Aorta (tissue), 5 donors: Measurements from ENCODE around the gene EHD4. TPM values are rescaled to one million over a fixed set of nuclear protein-coding genes. Genes with fewer than 3 reads are reported as not detected.

Experiments
- ATAC-seq: fragments of 200-7000 bp; cut with Tn5 transposase; one replicate; pipeline ENCODE4 v1.9.1; 2022; ENCODE audit warnings: moderate library complexity; ENCODE audit not compliant: low FRiP score
- DNase-seq, 2 donors: peaks; one replicate each; pipeline ENCODE4 v3.0.0-alpha.2; 2020
- H3K27ac ChIP-seq, 2 donors: one replicate each; pipeline ENCODE4 v1.5.1; 2013; ENCODE audit warnings: low read length in 2 of 2, mild to moderate bottlenecking in 2 of 2, moderate library complexity in 2 of 2, control low read depth in 1 of 2, inconsistent platforms in 1 of 2, low read depth in 1 of 2
- H3K27me3 ChIP-seq, 2 donors: one replicate each; pipeline ENCODE4 v1.6.1; 2013; ENCODE audit warnings: control low read depth in 1 of 2, low read length in 1 of 2, mild to moderate bottlenecking in 1 of 2, moderate library complexity in 1 of 2; ENCODE audit not compliant: insufficient read depth in 2 of 2, control insufficient read depth in 1 of 2
- H3K36me3 ChIP-seq, 2 donors: one replicate each; pipeline ENCODE4 v1.6.1; 2013; ENCODE audit warnings: control low read depth in 1 of 2, low read length in 1 of 2, mild to moderate bottlenecking in 1 of 2; ENCODE audit not compliant: insufficient read depth in 2 of 2, control insufficient read depth in 1 of 2
- H3K4me1 ChIP-seq, 2 donors: one replicate each; pipeline ENCODE4 v1.6.1; 2013; ENCODE audit warnings: low read length in 2 of 2, control low read depth in 1 of 2, mild to moderate bottlenecking in 1 of 2, moderate library complexity in 1 of 2; ENCODE audit not compliant: insufficient read depth in 2 of 2, control insufficient read depth in 1 of 2
- H3K4me3 ChIP-seq, 2 donors: one replicate each; pipeline ENCODE4 v1.5.1; 2013; ENCODE audit warnings: low read length in 2 of 2, control low read depth in 1 of 2, mild to moderate bottlenecking in 1 of 2
- H3K9me3 ChIP-seq: one replicate; pipeline ENCODE4 v1.6.1; 2013; ENCODE audit warnings: mild to moderate bottlenecking, low read length; ENCODE audit not compliant: control insufficient read depth
- WGBS, 2 donors: extraction: QIAGEN DNeasy Blood & Tissue Kit; methylation state at CpG; one replicate each; pipeline ENCODE4 v1.1.7; 2013; 5-methylcytosine and 5-hydroxymethylcytosine counted together
- intact Hi-C, 2 donors: fragments of 100-400 bp; cut with DNase I; formaldehyde crosslinking; loops; one replicate each; pipeline versions ENCODE4 v1.14.2 to v1.15.0; 2022
- polyA plus RNA-seq, 2 donors: library from polyadenylated mRNA; stranded (reverse); fragments of 200-250 nt; gene quantifications; one replicate each; pipeline ENCODE4 v1.2.3, GENCODE V29; 2013
- total RNA-seq, 2 donors: library from RNA; stranded (reverse); fragmentation: NEBNext Ultra II Directional; extraction: Animal tissue kit (Norgen Biotek cat#: 25700); gene quantifications; one replicate each; pipeline ENCODE4 v1.2.1, GENCODE V29; 2021
- donor health status: healthy with polysubstance abuse.
- donor health status: Bipolar disorder and iron deficiency.
- donor health status: DM: no; HTN: no; CAD: no.
- donor health status: DM: no; HTN: no; CAD: no.
- donor health status: DM: yes; HTN: yes; CAD: no.

Gene EHD4
- total and polyA plus RNA-seq, 4 donors: 11.4 to 56.6 (median 30.0) TPM

DNA sequence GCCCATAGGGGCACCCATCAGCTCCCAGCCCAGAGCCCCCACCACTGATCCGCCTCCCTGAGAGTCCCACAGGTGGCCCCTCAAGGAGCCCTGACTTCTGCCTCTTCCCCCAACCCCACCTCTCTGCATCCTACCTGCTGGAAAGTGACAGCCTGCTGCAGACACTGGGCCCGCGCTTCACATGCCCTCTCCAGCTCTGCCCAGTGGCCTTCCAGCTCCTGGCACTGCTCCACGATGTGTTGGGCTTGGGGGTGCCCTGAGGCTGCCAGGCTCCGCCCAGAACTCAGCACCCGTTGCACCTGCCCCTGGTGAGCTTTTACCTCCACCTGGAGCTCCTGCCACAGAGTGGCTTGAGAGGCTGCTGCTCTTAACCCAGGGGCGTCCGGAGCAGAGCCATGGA is 98.6 kb downstream of the EHD4 start:
- Histone ChIP-seq H3K4me3 (no peak overlapping the region), H3K27ac (no peak overlapping the region), H3K36me3 (no peaks in the 10 kb centered on the region), H3K4me1 (no peaks in the 10 kb centered on the region), H3K9me3 (no peaks in the 10 kb centered on the region), H3K27me3 (no peaks in the 10 kb centered on the region)
- WGBS, 2 donors: 90 to 92% methylated on average over 8 of the region's 8 CpGs
- intact Hi-C loops: no loop called here
- ATAC-seq: no peak
- no peak for DNase-seq

DNA sequence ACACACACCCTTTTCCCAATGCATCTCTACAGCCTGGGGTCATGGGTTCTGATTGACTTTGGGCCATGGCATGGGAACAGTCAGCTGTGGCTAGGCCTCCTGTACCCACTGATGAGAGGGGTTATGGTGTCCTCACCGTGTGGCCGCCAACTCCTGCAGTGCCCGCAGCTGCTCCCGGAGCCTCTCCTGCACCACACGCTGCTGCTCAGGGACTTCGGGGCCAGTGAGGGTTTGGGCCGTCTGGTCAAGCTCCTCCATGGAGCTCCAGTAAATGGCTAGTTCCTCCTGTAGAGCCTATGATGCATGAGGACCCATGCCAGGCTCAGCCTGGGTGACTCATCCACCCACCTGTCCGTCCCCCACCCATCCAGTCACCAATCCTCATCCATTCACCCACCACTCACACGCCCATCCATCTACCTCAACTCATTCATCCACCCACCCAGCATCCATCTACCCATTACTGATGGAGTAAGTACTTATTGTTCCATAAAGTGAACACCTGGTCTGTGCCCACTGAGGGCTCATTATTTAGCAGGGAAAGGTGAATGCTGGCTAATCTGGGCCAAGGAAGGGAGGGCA is 100.1 kb downstream of the EHD4 start:
- WGBS, 2 donors: 90 to 91% methylated on average over 9 of the region's 9 CpGs
- Histone ChIP-seq H3K4me1 (no peaks in the 10 kb centered on the region), H3K9me3 (no peaks in the 10 kb centered on the region), H3K27me3 (no peaks in the 10 kb centered on the region), H3K27ac (no peak overlapping the region), H3K36me3 (no peaks in the 10 kb centered on the region), H3K4me3 (no peak overlapping the region)
- DNase-seq: no peak
- intact Hi-C loops: no loop called here
- ATAC-seq: no peak

DNA sequence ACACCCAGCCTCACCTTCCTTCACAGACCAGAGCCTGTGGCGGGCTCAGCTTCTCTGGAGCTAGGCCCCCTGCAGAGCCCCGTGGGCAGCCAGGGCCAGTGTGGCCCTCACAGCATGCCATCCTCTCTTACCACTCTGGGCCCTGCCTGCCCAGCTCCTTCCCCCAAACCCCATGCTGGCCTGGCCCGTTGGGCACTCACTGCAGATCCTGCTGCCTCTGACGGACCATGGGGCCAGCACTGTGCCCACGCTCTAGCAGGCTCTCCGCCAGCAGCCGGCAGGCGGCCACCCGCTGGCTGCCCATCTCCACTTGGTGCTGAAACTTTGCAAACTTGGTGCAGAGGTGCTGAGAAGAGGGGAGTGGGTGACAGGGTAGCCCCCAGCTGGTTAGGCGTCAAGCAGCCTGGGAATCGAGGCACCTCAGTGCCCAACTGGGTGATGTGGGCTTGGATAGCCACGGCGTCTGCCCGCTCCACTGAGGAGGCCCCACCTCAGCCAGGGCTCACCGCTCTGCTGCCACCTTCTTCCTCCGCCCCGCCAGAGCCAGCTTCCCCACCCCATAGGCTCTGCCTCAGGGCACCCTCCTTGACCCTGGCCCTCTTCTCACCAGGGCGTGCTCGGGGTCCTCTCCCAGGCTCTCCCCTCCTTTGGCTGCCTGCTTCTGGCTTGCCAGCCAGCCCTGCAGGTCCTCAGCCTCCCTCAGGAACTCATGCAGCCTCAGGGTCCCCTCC is 101.0 kb downstream of the EHD4 start:
- ATAC-seq: no peak
- whole genome bisulfite sequencing, 2 donors: 89 to 91% methylated on average over 19 of the region's 19 CpGs
- intact Hi-C loops: no loop called here

DNA sequence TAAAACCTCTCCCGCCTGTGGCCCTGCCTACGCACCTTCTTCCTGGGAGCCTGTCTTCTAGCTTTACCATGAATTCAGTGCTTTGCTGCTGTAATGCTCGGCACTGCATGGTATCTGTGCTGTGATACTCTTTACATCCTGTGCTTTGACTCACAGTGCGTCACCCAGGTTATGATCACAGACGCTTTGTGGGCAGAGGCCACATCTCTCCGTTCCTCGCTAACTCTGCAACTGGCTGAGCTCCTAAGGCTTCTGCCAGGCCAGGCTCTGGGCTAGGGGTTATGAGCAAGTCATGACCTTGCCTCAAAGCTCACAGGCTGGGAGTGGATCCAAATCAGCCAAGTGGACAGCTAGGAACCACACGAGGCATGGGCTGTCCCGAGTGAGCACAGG is 101.7 kb downstream of the EHD4 start:
- intact Hi-C loops: no loop called here
- ATAC-seq: no peak

More for the DNA sequence above, 101.0 kb downstream of the EHD4 start:
- Histone ChIP-seq H3K4me1 (no peaks in the 10 kb centered on the region), H3K36me3 (no peaks in the 10 kb centered on the region), H3K9me3 (no peaks in the 10 kb centered on the region), H3K27me3 (no peaks in the 10 kb centered on the region), H3K27ac (no peak overlapping the region), H3K4me3 (no peak overlapping the region)
- DNase-seq: no peak

DNA sequence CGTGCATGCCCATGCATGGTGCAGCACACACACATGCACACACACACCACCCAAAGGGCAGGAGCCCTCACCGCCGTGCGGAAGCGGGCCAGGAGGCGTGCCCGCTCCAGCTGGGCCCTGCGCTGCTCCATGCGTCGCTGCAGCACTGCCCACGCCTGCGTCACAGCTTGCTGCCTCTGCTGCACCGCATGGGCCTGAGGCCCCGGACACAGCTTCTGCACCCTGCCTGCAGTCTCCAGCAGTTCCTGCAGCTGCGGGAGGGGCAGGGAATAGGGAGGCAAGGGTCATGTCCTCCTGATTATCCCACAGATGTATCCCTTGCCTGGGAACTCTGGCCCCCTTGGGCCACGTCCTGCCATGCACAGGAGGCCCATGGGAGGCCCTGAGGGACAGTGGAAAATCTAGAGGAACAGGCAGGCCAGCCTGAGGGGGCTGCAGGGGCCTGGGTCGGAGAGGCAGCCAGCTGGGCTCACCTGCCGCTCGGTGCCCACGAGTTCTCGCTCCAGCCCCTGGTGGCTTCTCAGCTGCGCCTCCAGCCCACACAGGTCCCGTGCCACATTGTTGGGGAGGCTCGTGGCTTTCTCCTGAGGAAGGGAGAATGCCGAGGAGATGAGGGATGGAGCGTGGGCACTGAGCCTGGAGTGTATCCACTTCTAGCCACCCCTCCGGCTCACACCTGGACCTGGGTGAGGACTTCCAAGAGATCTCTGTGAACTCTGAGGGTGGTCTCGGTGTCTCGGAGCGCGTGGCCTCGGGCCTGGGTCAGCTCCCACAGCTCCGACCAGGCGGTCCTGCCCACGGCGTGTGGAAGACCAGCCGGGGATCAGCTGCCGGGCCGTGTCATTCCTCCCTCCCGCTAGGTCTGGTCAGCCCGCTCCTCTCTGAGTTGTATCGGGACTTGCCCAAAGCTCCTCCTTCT is 102.3 kb downstream of the EHD4 start:
- Histone ChIP-seq H3K4me1 (no peaks in the 10 kb centered on the region), H3K27ac (no peak overlapping the region), H3K9me3 (no peaks in the 10 kb centered on the region), H3K36me3 (no peaks in the 10 kb centered on the region), H3K27me3 (no peaks in the 10 kb centered on the region), H3K4me3 (no peak overlapping the region)
- ATAC-seq: no peak
- intact Hi-C loops: no loop called here
- DNase-seq: no peak
- WGBS, 2 donors: 87 to 90% methylated on average over 42 of the region's 42 CpGs

More for the DNA sequence above, 101.7 kb downstream of the EHD4 start:
- Histone ChIP-seq H3K27me3 (no peaks in the 10 kb centered on the region), H3K9me3 (no peaks in the 10 kb centered on the region), H3K36me3 (no peaks in the 10 kb centered on the region), H3K4me1 (no peaks in the 10 kb centered on the region), H3K27ac (no peak overlapping the region), H3K4me3 (no peak overlapping the region)
- WGBS, 2 donors: 83 to 84% methylated on average over 9 of the region's 9 CpGs
- no peak for DNase-seq

DNA sequence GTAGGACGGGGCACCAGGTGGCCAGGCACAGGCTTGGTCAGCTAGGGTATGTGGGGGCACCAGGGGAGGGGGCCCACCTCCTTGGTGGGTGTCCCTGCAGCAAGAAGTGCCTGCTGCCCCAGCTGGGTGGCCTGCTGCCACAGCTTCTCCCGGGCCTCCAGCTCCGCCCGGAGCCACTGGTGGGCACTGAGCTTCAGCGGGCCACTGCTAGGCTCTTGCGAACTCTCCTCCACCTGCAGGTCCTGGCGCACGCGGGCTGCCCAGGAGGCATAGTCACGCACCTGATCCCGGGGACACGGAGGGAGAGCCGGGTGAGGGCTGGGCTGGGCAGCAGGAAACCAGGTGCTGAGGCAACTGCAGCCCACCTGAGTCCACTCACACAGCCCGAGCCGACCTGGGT is 104.0 kb downstream of the EHD4 start:
- no peaks in the 10 kb centered on the region for H3K9me3 ChIP-seq
- H3K27ac ChIP-seq: no peak overlapping the region
- intact Hi-C loops: no loop called here
- H3K27me3 ChIP-seq: no peaks in the 10 kb centered on the region
- no peaks in the 10 kb centered on the region for H3K36me3 ChIP-seq
- DNase-seq: no peak
- no peak overlapping the region for H3K4me3 ChIP-seq
- ATAC-seq: no peak
- no peaks in the 10 kb centered on the region for H3K4me1 ChIP-seq
- WGBS, 2 donors: 94 to 96% methylated on average over 15 of the region's 15 CpGs

DNA sequence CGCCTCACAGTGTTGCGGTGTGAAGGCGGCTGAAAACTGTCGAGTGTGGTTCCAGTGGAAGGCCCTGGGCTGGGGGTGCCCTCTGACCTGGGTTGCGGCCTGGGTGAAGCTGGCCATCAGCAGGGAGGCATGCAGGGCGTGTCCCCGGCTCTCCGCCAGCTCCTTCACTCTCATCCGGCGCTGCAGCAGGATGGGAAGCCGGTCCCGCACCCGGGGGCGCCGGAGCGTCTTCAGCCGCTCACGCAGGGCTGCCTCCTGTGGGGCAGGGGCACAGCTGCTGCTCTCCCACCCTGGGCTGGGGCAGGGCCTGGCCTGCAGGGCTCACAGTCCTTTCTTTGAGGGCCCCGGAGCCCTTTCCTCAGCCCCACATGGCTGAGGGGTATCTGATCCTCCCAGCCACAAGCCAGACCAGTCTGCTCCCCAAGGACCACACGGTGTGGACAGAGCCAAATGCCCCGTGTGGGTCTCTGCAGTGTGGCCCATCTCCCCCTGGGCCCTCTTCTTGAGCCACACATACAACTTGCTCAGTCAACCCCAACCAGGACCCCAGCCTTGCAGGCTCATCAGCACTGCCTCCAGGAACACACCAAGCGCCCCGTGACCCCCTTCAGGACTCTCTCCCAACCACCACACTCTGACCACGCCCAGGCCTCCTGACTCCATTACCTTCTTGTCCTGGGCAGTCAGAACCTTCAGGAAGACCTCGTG is 105.3 kb downstream of the EHD4 start:
- ATAC-seq (no peak), DNase-seq (no peak)
- WGBS, 2 donors: 89 to 92% methylated on average over 25 of the region's 25 CpGs
- H3K4me1 ChIP-seq: no peaks in the 10 kb centered on the region
- intact Hi-C loops: no loop called here
- no peak overlapping the region for H3K4me3 ChIP-seq
- H3K27ac ChIP-seq: no peak overlapping the region
- H3K27me3 ChIP-seq: no peaks in the 10 kb centered on the region
- H3K36me3 ChIP-seq: no peaks in the 10 kb centered on the region
- no peaks in the 10 kb centered on the region for H3K9me3 ChIP-seq

DNA sequence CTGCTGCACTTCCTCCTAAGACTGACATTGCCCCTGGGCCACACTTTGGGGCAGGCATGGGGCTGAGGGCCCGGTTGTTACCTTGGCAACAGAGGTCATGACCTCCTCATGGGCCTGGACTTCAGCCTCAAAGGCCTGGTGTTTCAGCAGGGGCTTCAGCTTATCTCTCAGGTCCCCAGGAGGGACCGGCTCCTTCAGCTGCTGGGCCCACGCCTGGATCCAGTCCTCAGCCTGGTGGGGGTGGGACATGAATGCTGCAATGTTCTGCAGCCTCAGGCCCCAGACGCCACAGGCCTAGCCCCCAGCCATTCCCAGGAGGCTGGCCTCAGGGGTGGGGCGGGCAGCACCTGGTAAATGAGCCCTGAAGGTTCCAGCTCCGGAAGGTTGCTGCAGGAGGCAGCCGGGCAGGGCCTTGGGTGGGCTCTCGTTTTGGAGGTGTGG is 106.1 kb downstream of the EHD4 start:
- no peaks in the 10 kb centered on the region for H3K36me3 ChIP-seq

More for the DNA sequence above, 106.1 kb downstream of the EHD4 start:
- no peak for ATAC-seq
- intact Hi-C loops: no loop called here
- WGBS, 2 donors: 87% methylated on average over 8 of the region's 8 CpGs
- Histone ChIP-seq H3K4me3 (no peak overlapping the region), H3K27ac (no peak overlapping the region), H3K4me1 (no peaks in the 10 kb centered on the region), H3K27me3 (no peaks in the 10 kb centered on the region), H3K9me3 (no peaks in the 10 kb centered on the region)
- DNase-seq: no peak
